Activated T-cell treated with anti-CD3 and anti-CD28 coated beads for 1 hour (primary cell): ENCODE results near the gene RAD51B.

Experiments
- DNase-seq: peaks from one replicate; pipeline ENCODE4 v3.0.0-alpha.2; 2020; ENCODE audit warnings: low read depth

RAD51B gene

DNA sequence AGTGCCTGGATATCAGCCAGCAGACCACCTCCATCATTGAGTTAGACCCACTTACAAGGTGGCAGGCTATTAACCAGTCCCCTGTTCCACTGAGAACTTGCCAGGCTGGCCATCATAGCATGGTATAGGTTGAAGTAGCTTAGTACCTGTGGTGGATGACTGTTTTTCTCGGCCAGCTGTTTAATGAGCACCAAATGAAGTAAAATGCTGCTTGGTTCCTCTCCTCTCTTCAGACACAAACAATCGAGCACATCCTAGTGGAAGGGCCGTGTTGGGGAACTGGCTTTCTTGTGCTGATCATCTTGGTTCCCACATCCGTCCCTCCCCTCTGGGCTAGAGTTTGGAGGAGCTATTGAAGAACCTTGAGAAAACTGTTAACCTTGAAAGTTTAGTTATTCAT, 486.2 kb downstream of the RAD51B start:
- no peak for DNase-seq

DNA sequence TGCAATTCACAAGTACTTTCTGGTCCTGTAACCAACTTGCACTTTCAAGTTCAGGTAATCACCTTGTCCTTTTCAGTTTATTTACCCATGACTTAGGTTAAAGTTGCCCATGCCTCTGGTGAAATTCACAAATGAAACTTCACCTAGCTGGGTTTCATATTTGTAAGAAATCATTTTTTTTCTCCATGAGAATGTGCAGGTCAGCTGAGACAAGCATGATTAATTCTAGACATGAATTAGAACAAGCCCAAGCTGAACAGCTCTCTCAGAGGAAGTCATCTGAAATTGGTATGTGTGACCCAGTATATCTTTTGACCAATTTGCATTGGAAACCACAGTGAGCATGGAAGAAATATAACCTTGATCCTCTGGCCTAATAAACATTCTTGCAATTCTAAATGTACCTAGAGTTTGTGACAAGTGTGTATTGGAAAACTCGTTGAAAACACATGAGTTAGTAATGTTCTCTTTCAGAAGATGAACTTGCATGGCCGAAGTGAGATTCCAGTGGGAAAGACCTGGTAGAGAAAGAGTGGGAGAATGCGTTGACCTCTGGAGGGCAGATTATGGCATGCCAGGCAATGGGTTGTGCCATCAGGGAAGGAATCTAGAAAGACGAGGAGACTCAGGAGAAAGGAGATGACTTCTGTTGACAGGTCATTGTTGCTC, 486.8 kb downstream of the RAD51B start:
- DNase-seq = no peak

DNA sequence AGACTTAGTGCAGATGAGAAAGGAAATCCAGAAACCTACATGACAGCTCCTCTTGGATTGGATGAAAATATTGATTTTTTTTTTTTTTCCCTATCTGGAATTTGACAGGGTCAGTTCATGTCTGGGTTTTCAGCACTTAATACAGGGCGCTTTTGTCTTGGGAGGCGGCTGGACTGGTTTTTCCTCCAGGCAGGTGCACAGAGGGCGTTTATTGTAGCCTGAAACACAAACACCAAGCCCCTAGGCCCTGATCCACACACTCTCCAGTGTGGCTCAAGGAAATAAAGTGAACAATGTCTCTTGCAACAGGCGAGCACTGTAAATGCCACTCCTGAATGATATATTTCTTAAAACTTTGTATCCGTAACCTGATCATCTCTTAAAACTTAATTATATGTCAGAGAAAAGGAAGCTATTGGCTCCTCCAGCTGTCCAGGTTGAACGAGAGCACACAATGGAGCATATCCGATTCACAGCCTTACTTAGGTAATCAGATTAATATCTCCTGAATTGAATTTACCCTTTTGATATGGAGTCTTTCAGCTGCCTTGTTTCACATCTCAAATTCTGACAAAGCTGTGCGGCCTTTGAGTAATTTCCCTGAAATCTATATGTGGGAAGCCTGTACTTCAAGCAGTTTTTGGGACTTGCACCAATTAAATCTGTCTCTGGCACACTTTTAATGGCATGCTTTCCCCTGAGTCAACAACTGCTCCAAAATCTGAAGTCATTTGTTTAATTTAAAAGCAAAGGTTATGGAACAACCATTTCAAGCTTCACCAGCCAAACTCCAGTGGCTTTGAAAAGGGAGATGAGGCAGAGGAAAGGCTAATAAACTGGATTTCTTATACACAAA, 487.6 kb downstream of the RAD51B start:
- no peak for DNase-seq

DNA sequence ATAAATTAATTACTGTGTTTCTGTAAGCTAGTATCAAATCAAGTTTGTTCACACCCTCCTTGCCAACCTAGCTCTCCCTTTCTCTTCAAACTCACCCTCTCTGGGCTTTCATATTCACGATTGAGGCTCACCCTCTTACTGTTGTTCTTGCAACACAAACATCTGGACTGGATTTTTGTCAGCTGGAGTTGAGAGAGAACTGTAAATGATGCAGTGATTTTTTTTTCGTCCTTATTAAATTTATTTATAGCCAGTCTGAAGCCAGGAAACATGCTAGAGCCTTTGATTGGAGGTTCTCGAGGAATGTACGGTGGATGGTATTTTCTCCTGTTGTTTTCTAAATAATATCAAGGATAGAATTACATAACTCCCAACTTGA, 488.2 kb downstream of the RAD51B start:
- no peak for DNase-seq

DNA sequence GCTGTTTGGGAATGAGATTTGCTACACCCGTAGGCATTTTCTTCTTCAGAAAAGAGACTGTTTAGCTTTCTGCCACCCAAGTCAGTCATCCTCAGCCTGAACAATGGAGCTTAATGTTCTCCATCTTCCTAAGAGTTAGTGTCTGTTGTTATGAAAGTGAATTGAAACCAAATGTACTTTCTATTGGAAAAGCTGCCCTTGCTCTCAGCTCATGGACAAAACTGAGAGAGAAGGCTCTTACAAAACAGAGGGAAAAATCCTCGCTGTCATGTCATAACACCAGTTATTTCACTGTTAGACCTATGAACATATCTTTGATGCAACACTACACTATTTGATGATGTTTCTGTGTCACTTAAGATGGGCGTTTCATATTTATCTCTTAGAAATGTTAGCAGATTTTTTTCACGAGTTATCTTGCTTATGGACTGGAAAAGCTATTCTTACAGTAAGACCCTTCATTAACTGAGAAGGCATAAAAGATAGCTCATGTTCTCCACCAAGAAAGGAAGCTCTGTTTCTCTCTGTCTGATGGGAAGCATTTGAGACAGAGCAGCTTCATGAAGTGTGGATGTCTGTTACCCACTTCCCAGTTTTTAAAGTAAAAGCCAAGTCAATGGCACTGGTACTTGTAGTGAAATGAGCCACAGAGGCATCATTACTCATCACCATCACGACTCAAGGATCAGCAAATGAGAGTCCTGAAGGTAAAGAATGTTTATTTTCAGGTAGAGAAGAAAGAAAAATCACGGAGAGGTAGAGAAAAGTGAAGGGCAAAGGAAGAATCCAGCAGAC, 489.3 kb downstream of the RAD51B start:
- no peak for DNase-seq

DNA sequence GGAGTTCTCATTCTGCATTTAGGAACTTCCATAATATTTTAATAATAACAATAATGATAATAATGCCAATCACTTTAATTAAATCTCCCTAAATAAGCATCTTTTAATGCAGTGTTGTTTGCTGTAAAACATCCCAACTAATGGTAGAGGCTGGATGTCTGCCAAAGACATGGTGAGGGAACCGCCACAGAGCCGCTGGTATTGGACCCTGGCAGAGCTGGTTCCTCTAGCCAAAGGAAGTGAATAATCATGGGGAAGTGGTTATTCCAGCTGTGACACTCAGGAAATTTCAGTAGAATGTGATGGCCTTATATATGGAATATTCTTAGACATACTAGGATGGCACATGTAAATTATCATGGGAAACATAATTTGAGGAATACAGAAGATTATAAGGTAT, 490.0 kb downstream of the RAD51B start:
- DNase-seq = no peak

DNA sequence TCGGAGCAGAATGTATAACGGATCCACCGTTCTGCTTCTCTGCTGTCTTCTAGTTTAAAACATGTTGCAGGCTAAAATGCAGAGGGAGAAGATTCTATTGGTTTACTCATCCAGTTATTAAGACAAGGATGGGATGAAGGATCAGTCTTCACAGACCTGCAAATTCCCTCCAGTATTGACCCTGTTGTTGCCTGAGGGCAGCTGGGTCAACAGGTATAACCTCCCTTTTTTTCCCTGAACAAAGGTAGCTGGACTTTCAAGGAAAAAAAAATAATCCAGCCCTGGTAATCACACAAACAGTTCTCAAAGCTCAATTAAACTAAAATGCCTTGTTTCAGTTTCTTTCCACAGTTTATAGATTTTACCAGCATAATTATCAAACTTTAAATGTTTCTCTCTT, 492.7 kb downstream of the RAD51B start:
- DNase-seq = no peak

DNA sequence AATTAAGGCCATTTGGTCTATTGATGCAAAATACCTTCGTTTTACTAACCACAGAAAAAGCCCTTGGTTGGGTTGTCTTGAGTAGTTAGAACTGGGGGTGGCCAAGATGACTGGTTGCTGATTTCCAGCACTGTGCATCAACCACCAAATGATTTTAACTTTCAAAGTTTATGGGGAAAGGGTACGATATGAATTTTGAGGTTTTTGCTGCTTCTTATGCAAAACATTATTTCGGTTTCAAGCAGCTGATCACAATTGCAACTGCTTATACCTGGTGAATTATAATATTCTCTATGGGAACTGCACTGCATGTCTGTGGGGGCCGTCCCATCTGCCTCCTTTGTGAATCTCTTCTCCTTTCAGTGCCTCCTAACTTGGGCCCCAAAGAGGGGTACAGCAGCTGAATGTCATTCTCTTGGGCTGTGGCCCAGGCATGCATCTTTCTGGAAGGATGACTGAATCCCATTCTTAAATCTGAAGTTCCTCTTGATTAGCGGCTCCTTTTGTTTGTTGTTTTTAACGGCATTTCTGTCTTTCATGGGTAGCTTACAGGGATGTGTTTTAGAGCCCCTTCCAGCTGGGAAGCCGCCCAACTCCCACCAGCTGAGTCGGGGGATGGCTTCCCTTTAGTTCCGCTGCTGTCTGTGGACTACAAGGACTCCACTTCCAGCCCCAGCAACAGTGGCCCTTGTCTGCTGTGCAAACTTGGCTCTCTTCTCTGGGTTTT, 493.5 kb downstream of the RAD51B start:
- no peak for DNase-seq

DNA sequence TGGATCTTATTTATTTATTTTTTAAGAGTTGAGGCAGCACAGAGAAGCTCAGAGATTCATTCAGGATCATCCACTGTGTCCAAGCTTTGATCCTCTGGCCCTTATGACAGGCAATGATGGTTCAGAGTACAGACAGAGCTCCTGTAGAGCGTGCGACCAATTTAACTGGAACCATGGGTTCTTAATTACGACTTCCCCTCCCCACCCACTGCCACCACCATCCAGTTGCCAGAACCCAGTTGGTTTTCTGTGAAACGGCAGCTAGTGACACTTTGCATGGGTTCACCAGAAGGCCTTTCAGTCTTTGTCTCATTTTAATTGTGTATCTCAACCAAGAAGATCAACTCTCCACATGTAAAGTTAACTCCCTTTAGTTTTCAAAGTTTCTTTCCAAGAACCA, 495.1 kb downstream of the RAD51B start:
- no peak for DNase-seq

DNA sequence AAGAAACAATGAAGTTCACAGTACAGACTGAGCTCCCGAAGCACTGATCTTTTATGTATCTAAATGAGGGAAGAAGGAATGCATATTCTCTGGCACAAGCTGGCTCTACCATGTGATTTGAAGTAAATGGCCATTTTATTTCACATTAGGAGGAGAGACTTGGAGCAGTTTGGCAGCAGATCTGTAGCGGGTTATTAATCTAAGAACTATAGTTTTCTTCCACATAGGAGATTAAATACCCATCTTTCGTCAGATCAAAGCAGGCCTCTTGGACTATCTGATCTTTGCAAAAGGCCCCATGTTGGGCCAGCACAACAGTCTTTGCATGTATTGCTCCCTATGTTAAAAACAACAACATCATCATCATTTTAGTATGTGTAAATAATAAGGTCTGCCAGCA, 495.5 kb downstream of the RAD51B start:
- DNase-seq = no peak

DNA sequence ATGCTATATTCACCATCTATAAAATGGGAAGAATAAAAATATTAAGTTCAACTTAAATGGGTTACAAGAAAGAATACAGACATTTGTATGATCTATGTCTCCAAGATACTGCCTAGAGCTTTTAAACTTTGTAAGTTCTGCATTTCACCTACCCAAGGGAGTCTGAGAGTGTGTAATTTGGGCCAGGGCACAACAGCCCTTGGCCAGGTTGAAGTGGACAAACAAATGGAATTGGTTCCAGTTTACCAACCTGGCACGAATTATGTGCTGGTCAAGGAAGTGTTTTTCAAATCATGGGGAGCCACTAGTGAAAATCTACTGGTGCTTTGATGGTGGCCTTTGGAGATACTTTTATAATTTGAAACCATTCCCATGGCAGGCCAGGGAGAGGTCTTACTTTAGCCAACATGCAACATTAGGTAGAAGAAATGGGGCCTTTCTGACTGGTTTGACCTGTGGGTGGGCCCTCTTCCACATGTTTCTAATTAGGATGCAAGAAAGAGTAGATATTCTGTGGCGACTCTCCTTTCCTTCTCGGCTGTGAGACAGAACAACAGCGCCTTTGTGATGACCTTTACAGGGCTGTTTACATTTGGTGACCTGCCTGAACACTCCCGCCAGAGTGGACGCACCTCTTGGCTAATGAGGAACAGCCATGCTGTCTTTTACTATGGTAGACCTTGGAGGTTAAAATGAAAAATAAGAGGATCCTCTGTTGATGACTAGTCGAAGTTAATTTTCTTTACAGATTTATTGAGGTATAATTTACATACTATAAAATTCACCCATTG, 496.7 kb downstream of the RAD51B start:
- no peak for DNase-seq

DNA sequence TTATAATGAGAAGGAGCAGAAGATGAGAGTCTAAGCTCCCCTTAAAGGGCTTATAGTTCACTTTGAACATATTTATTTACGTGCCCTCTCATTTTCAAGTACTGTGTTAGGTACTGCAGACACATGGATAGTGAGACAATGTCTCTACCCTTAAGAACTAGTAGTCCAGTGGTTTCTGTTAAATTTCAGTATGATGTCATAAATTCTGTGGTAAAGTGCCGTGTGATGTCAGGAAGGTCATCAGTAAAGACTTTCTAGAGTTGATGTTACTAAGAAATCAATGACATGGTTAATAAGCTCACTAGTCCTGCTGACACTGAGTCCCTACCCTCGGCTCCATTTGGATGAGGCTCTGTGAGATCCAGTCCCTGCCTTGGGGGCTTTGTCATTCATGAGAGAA, 497.7 kb downstream of the RAD51B start:
- no peak for DNase-seq

DNA sequence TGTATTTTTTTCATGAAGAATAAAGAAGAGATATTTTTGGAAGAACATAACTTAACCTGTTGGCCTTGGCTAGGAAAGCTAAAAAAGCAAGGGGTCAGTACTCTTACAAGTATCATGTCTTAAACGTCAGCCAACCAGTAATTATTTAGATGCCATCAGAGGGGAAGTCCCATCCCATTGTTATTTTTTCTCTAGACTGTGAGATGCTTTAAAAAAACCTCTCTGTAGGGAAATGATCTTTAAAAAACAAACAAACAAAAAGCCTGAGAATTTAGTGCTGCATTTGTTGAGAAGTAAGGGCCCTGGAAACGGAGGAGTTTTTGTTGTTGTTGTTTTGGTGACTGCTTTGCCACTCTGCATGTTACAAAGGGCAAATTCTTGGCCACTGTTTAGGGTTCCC, 499.2 kb downstream of the RAD51B start:
- no peak for DNase-seq

DNA sequence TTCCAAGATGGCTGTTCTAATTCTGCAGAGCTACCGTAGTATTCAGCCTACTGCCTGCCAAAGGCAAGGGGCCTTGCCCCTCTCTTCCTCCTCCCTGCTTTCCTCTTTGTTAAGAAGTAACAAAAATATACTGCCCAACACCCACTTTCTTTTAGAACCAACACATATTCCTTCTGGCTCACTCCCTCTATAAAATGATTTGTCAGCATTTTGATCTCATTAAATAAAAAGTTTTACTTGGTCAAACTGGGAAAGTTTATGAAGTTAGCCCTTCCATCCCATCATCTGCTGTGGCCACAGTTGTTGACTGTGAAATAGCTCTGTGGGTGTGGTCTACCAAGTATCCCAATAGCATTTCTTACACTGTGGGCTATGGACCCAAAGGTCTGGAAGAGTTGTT, 500.9 kb downstream of the RAD51B start:
- no peak for DNase-seq

DNA sequence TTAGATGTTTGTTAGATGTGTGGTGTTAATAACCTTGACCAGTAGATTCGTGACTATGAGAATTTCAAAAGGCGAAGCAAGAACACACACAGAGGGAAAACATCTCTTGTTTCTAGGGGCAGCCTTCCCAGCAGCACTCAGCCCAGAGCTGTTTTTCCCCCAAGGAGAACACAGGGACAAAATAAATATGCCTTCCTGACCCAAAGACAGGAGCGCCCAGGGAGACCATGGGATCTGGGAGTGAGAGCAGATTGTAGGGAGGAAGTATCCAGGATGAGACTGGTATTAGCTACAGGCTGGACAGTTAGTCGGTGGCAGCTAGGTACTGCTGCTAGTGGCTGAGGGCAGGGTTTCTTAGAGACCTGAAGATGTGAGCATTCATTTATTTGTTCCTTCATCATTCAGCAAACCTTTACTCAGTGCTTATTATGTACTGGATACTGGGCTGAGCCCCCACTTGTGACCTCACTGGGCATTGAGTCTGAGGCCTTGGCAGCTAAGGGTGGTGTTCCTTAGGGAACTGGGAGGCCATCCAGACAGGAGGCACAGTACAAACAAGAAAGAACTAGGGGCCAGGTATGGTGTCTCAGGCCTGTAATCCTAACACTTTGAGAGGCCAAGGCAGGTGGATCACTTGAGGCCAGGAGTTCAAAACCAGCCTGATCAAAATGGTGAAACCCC, 503.5 kb downstream of the RAD51B start:
- DNase-seq = no peak

DNA sequence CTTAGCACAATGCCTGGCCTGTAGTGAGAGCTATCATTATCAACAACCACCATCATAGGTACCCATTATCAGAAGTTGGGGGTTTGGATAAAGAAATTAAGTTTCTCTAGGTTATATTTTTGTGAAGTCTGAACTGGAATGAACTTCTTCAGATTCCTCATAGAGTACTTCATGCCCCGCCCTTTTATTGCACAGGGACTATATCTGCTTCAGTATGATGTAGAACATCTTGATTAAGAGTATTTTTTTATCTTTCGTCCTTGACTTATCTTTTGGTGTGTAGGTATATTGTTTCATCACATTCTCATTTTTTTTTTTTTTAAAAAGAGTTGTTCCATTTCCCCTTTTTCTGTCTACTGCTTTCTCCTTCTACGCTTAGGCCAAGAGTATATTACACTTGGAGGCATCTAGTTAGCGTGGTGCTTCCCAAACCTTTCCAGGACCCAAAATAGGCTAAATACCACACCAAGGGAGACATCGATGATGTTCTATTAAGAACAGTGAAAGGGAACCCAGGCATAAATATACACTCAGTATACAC, 505.8 kb downstream of the RAD51B start:
- no peak for DNase-seq

DNA sequence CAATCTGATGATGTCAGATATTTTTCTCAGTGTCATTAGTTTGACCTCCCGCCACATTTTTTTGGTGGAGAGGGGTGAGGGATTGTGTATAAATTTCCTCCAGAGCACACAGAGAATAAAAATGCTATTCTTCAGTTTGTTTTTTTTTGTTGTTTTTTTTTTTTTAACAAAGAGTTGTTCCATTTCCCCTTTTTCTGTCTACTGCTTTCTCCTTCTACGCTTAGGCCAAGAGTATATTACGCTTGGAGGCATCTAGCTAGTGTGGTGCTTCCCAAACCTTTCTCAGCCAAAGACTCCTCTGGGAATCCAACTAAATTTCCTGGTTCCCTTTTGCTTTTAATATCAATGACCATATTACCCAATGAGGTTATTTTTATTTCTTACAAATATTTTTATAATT, 507.7 kb downstream of the RAD51B start:
- DNase-seq = no peak

DNA sequence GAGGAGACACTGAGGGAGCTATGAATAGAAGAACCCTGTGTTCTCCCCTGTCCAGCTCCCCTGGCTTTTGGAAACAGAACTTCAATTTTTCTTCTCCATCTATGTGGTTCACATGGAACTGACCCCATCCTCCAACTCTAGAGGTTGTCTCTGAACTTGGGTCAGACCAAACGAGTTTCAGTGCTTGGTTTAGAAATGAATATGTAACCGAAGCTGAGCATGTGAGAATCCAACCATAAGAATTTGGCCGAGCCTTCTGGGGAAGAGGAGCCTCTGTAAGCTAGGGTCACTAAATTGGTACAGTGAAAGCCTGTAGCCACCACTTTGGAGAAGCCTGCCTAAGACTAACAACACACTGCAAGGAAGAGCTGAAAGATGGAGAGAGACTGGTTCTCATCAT, 508.9 kb downstream of the RAD51B start:
- DNase-seq = no peak

DNA sequence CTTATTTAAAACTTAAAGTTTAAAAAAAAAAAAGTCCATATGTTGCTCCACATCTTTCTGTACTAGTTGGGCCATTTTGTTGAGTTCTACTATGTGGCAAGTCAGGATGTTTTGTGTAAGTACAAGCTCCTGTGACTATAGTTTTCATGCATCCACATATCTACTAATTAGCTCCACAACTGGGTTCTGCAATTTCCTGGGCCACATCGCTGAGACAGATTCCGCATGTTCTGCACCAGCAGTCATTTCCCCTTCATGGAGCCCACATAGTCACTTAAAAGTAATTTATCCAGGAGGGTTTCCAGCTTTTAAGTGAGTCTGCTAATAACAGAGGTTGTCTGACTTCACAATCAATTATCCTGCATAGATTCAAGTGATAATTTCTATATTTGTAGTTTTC, 511.8 kb downstream of the RAD51B start:
- DNase-seq = no peak

DNA sequence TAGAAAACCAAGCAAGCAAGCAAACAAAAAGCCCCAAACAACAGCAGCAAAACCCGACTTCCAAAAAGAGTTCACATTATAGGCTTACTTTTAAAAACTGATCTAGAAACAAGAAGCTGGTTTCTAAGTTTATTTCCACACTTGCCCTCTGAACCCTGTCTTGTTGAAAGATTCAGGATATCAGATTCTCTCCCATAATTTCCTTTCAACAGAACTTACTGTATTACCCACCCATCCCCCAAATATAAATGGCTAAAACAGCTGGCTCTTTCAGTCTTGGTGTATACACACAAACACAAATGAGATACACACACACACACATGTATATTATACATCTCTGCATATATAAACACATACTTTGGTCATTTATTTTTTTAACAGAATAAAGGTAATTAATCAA, 512.4 kb downstream of the RAD51B start:
- no peak for DNase-seq

DNA sequence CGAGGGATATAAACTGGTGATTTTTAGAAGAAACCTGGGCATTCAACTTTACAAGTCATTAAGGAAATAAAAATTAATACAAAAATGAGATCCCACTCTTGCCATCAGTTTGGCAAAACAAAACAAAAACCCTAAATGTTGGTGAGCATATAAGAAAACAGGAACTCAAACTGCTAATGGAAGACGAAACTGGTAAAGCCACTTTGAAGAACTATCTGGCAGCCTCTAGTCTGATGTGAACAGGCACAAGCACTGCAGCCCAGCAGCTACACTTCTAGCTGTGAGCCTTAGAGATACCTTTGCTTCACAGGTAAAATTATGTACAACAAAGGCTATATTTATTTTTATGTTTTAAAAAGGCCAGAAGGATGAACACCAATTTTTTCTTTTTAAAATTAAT, 513.7 kb downstream of the RAD51B start:
- no peak for DNase-seq
